ENCODE data around the gene NFKB1. TPM values are rescaled to one million over a fixed set of nuclear protein-coding genes. Genes with fewer than 3 reads are reported as not detected.

The NFKB1 gene
- total and polyA plus RNA-seq, 10 of the 15 experiments (the other 5 are each of a cell fraction or from before 2014, with no cell fraction given): 8.7 to 110 (median 57.3) TPM

- TF ChIP-seq NKRF (conservative IDR thresholded peaks at IDR 0.05) (peak; percentile 70), ZNF274 (IDR thresholded peaks at IDR 0.05; ENCODE audit: insufficient read depth, insufficient read length) (no peak), HDAC2 (IDR thresholded peaks at IDR 0.05) (no peak), MTA2 (IDR thresholded peaks at IDR 0.05; ENCODE audit: low read depth) (no peak; the same call in 1 of the 2 replicates), CBFB (IDR thresholded peaks at IDR 0.05; ENCODE audit: low read depth) (no peak), ESRRA (IDR thresholded peaks at IDR 0.05; ENCODE audit: low read length) (no peak), TBL1XR1 (IDR thresholded peaks at IDR 0.05; ENCODE audit: low read depth, low read length) (no peak), SP1 (IDR thresholded peaks at IDR 0.05; ENCODE audit: low read depth, low read length) (peak; percentile 12), WRNIP1 (IDR thresholded peaks at IDR 0.05; ENCODE audit: borderline replicate concordance, low read depth, low read length) (no peak), SREBF1 (IDR thresholded peaks at IDR 0.05; ENCODE audit: low read length) (no peak), RUNX3 (IDR thresholded peaks at IDR 0.05; ENCODE audit: low read length) (peak; percentile 29; the same call in 1 of the 2 replicates), ASH2L (IDR thresholded peaks at IDR 0.05; ENCODE audit: borderline replicate concordance, low read depth) (no peak; the same call in 1 of the 2 replicates), SREBF2 (IDR thresholded peaks at IDR 0.05; ENCODE audit: low read length) (no peak), STAT1 (conservative IDR thresholded peaks at IDR 0.05) (no peak), SMC3 (IDR thresholded peaks at IDR 0.05; ENCODE audit: borderline replicate concordance, low read length) (no peak), NR2C2 (IDR thresholded peaks at IDR 0.05; ENCODE audit: borderline replicate concordance, control insufficient read depth, insufficient read length, low read depth) (no peak), HDAC6 (IDR thresholded peaks at IDR 0.05; ENCODE audit: unreplicated experiment) (no peak), SUPT20H (IDR thresholded peaks at IDR 0.05; ENCODE audit: borderline replicate concordance, control insufficient read depth, low read depth, low read length) (no peak), ZNF217 (IDR thresholded peaks at IDR 0.05) (no peak), BMI1 (IDR thresholded peaks at IDR 0.05; ENCODE audit: borderline replicate concordance) (no peak), E2F8 (IDR thresholded peaks at IDR 0.05; ENCODE audit: low read depth, partially characterized antibody) (no peak), GATAD2B (conservative IDR thresholded peaks at IDR 0.05; ENCODE audit: low read depth) (peak; percentile 91)
- TF ChIP-seq, protein P1, sequence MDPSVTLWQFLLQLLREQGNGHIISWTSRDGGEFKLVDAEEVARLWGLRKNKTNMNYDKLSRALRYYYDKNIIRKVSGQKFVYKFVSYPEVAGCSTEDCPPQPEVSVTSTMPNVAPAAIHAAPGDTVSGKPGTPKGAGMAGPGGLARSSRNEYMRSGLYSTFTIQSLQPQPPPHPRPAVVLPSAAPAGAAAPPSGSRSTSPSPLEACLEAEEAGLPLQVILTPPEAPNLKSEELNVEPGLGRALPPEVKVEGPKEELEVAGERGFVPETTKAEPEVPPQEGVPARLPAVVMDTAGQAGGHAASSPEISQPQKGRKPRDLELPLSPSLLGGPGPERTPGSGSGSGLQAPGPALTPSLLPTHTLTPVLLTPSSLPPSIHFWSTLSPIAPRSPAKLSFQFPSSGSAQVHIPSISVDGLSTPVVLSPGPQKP (IDR thresholded peaks at IDR 0.05; ENCODE audit: low read depth, low read length): no peak
Measured at GRCh38 chr4:102500696-102501446, at the start of gene NFKB1 (continued).
